GM12874 (cell line): Measurements from ENCODE around the gene SLX4.

Source experiments
- TF ChIP-seq, protein P1 (sequence below): IDR thresholded peaks from 2 replicates; pipeline ENCODE4 v1.5.1; 2011; ENCODE audit warnings: low read depth, mild to moderate bottlenecking, control low read depth, low read length, moderate library complexity; ENCODE audit not compliant: insufficient read depth

The SLX4 gene

DNA sequence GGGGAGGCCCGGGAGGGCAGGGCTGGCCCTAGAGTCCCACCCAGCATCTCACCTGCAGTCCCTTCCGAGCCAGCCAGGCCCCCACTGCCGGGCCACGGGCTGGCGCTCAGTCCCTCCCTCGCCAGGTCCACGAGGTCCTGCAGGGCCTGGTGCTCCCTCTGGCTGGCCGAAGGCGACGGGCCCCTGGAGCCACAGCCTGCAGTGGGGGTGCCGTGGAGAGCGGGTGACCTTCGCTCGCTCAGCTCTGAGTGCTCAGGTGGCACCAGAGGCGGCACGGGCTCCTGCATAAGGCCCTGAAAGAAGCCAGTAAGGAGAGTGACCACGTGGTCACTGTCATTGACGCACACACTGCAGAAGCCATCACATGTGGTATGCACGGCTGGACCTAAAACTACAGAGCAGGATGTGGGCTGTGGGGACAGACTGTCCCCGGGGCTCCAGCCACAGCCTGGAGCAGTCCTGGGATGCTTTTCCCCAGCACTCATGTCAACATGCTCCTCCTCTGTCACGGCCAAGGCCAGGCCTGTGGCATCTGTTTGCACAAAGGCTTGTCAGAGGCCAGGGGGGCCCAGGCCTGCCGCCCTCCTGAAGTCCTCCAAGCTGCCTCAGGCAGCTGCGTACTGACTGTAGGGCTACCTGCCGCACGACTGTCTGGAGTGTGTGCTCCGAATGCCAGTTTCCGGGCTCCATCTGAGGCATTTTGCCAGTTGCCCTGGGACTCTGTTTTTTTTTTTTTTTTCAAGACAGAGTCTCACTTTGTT, 15.1 kb downstream of the SLX4 start:
- TF ChIP-seq, protein P1, sequence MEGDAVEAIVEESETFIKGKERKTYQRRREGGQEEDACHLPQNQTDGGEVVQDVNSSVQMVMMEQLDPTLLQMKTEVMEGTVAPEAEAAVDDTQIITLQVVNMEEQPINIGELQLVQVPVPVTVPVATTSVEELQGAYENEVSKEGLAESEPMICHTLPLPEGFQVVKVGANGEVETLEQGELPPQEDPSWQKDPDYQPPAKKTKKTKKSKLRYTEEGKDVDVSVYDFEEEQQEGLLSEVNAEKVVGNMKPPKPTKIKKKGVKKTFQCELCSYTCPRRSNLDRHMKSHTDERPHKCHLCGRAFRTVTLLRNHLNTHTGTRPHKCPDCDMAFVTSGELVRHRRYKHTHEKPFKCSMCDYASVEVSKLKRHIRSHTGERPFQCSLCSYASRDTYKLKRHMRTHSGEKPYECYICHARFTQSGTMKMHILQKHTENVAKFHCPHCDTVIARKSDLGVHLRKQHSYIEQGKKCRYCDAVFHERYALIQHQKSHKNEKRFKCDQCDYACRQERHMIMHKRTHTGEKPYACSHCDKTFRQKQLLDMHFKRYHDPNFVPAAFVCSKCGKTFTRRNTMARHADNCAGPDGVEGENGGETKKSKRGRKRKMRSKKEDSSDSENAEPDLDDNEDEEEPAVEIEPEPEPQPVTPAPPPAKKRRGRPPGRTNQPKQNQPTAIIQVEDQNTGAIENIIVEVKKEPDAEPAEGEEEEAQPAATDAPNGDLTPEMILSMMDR, result no peak

DNA sequence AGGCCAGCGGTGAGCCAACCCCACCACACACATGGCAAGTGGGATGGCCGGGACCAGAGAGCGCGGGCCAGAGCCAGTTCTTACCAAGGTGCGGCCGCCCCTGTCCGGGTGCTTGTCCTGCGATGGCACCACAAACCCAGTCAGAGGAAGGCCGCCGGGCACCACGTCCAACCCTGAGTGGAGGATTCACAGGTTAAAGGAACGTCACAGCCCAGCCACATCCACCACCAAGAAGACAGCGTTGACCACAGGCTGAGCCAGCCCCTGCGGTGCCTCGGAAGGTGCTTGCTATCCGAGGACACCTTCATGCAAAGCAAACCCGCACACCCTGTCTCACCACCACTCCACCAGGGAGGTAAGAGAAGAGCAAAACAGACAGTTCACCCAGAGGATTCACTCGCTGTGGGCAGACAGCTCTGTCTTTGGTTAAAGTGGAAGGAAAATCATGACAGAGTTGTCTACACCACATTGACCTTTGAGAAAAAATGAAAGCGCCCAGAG, 15.8 kb downstream of the SLX4 start:
- TF ChIP-seq, protein P1, result no peak

DNA sequence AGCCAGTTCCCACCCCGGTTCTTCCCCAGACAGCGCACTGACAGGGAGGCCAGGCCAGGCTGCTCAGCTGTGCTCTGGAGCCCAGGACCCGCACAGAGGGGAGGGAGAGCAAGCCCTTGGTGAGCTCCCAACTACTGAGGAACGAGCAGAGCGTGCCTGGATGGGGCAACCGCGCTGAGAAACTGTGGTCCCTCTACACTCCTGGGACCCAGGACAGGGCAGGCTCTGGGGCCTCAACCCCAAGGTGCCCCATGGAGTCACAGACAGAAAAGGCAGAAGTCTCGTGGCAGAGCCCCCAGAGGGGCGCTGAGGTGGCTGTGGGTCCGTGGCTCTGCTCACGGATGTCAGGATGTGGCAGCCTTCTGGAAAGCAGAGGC, 16.3 kb downstream of the SLX4 start:
- TF ChIP-seq, protein P1, result no peak

DNA sequence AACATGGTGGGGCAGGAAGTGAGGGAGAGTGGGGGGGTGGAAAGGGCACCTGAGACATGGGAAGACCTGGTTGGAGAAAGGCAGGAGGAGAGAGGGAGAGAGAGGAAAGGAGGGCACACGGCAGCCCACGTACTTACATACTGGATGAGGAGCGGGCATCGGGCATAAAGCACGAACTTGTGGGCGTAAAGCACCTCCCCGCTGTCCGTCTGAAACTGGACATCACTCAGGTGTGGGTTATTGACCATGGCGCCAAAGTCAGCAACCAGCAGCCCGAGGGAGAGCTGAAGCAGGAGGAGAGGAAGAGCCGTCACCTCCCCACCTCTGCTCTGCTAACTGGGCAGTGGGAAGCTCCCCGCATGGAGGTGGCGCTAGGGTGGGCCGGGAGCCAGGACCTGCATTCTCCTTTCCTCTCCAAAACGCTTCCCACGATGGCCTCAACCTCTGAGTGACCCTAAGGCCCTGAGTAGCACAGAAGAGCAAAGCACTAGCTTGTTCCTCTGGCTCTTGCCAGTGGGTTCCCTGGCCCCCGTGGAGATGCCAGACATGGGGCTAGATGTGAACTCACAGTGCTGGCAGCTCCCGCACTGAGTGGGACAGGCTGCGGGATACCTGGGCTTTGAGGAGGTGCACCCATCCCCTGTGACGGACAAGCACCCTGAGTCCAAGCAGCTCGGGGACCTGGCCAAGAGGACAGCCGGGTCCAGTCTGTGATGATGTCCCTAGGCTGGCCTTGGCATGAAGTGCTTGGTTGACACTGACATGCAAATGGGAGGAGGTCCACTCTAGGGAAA, 16.9 kb downstream of the SLX4 start:
- TF ChIP-seq, protein P1, result no peak

DNA sequence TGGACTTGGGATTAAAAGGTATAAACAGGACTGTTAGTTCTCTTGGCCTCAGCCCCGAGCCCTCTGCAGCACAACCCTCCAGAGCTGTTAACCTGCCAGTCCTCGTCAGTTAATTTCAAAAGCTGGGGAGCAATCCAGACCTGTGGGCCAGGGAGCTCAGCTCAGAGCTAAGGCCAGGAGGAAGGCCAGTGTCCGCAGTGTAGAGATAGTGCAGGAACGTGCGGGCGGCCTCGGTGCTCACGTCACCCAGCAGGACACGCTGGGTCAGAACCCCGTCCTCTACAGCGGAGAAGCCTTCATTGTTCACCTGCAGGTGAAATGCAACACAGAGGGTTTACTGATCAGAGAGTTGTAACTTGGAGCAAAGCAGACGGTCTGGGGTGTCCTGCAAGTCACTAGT, 18.8 kb downstream of the SLX4 start:
- TF ChIP-seq, protein P1, result no peak

DNA sequence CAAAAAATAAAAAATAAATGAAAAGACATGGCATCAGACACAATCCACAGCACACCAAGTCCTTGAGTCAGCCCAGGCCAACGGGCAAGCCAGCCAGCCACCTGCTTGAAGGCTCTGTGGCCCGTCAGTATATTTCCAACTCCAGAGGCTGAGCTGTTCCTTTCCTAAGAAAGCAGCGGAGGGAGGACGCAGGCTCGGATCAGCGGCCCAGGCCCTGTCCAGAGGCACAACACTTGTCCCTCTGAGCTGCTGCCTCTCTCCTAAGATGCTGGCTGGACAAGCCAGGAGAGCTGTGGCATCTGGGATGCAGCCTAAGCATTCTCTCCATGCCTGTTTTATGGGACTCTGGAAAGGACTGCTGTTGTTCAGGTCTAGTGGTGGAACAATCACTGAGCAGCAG, 19.4 kb downstream of the SLX4 start:
- TF ChIP-seq, protein P1, result no peak

DNA sequence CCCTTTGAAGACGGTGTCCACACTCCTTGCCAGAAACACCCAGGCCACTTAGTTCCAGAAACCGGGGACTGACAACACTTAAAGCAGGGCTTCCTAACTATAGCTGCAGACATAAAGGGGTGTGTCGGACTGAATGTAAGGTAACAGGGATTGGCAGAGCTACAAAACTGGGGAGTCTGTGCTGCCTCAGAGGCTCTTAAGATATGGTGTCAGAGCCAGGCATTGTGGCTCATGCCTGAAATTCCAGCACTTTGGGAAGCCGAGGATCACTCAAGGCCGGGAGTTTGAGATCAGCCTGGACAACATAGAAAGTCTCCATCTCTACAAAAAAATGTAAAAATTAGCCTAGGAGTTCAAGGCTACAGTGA, 20.0 kb downstream of the SLX4 start:
- TF ChIP-seq, protein P1, result no peak
